Measurements from ENCODE around the gene FGD3.

The FGD3 gene

GRCh38 chr9:93072383-93072795 is 125.1 kb downstream of the FGD3 start:
- DNase-seq (ENCODE audit: low read depth), result no peak

GRCh38 chr9:93076101-93076791 is 128.9 kb downstream of the FGD3 start:
- no peak for DNase-seq (ENCODE audit: low read depth)

DNA sequence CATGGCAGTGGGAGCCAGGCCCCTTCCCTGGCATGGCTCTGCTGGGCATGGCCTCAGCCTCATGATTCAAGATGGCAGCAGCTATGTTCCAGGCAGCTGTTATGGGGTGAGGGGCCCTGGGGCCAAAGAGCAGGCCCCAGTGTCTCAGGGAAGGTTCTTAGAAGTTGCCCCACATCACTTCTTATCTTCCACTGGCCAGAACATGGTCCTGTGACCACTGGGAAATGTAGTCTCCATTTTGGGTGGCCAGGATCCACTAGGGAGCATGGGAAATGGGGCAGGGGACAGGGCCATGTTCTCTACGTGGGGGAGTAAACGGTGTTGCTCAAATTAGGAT is 129.4 kb downstream of the FGD3 start:
- DNase-seq (ENCODE audit: low read depth), result no peak

GRCh38 chr9:93077367-93077766 is 130.0 kb downstream of the FGD3 start:
- DNase-seq (ENCODE audit: low read depth), result no peak

DNA sequence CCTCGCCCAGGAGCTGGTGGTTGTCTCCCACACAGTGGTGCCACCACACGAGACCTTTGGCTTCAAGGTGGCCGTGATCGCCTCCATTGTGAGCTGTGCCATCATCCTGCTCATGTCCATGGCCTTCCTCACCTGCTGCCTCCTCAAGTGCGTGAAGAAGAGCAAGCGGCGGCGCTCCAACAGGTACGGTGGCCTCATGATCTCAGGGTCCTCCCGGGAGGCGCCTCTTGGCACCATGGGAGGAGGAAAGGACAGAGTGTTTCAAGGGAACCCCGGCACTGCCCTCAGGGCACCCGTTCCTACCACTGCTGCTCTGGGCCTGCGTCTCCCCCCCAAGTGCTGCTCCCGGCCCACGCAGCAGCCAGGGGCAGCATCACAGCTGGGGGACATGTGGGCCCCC is 130.5 kb downstream of the FGD3 start:
- DNase-seq (ENCODE audit: low read depth), result no peak

GRCh38 chr9:93079371-93079770 is 132.0 kb downstream of the FGD3 start:
- no peak for DNase-seq (ENCODE audit: low read depth)

GRCh38 chr9:93080406-93080805 is 133.1 kb downstream of the FGD3 start:
- no peak for DNase-seq (ENCODE audit: low read depth)

- DNase-seq (ENCODE audit: low read depth), result no peak
These were observed 133.8 kb downstream of the FGD3 start for GRCh38 chr9:93081081-93081529.

GRCh38 chr9:93081931-93082330 is 134.6 kb downstream of the FGD3 start:
- no peak for DNase-seq (ENCODE audit: low read depth)

DNA sequence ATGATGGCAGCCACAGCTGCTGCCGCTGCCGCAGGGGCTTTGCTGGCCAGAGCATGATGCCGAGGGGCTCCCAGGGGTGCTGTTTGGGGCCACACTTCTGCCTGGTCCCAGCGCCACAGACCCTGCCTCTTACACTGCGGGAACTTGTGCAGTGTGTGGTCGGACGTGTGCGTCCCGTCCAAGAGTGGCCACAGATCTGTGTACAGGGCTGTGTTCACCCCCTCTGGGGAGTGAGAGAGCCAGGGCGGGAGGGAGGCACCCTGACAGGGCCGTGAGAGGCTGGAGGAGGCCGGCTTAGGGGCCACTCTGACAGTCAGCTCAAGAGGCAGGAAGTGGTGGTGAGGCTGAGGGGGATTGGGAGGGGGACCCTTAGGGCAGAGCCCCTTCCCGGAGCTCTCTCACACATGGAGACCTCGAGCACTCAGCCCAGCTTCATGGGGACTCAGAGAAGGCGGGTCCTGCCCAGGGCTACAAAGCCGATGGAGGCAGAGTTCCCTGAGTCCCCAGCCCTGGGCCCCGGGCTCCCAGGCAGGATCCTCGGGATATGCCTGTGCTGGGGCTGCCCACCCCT is 135.6 kb downstream of the FGD3 start:
- DNase-seq (ENCODE audit: low read depth), result no peak

- no peak for DNase-seq (ENCODE audit: low read depth)
These were observed 136.5 kb downstream of the FGD3 start for GRCh38 chr9:93083592-93084470.

DNA sequence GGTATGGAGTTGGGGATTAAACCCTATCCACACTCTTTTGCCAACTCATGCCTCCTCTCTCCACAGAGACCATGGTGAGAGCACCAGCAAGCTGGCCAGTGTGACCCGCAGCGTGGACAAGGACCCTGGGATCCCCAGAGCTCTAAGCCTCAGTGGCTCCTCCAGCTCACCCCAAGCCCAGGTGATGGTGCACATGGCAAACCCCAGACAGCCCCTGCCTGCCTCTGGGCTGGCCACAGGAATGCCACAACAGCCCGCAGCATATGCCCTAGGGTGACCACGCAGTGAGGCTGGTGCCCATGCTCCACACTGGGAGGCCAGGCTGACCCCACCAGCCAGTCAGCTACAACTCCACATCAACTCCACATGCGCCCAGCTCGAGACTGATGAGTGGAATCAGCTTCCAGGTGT is 137.2 kb downstream of the FGD3 start:
- DNase-seq (ENCODE audit: low read depth), result no peak

- no peak for DNase-seq (ENCODE audit: low read depth)
These were observed 138.4 kb downstream of the FGD3 start for GRCh38 chr9:93085676-93086075.

Measured in stimulated activated CD8-positive, alpha-beta memory T cell treated with anti-CD3 and anti-CD28 coated beads, Interleukin-7, amount 100 ng/mL, for 24 hours (primary cell).